Pancreas (tissue), 10 donors: ENCODE measurements around the gene HEMK1. TPM values are rescaled to one million over a fixed set of nuclear protein-coding genes. Genes with fewer than 3 reads are reported as not detected.

Experiments used
- ATAC-seq, 4 donors: fragments of 200-7000 bp; cut with Tn5 transposase; one replicate each; pipeline versions ENCODE4 v1.8.0 to v1.9.1; 2020; ENCODE audit warnings: mild to moderate bottlenecking in 4 of 4, moderate library complexity in 4 of 4
- DNase-seq, 6 donors: peaks; one replicate each; pipeline ENCODE4 v3.0.0-alpha.2; 2020
- FAIRE-seq: peaks from 2 replicates; lab custom pipeline; 2012; peaks lifted over from hg19 to GRCh38; lab: Jason Lieb, UNC
- H3K27ac ChIP-seq, 4 donors: fragments of 200-600 bp; sonication (generic); 1 replicate in 3 of 4; 2 replicates in 1 of 4; pipeline versions ENCODE4 v1.5.0 to v1.8.0; 2020
- H3K27me3 ChIP-seq, 4 donors: fragments of 200-600 bp; one replicate each; pipeline ENCODE4 v1.8.0; 2021
- H3K36me3 ChIP-seq, 3 donors: fragments of 200-600 bp; sonication (generic) in 1 of 3; one replicate each; pipeline versions ENCODE4 v1.5.0 to v1.8.0; 2020 to 2021
- H3K4me1 ChIP-seq, 3 donors: fragments of 200-600 bp; one replicate each; pipeline ENCODE4 v1.8.0; 2021
- H3K4me3 ChIP-seq, 4 donors: fragments of 200-600 bp; sonication (generic) in 2 of 4; one replicate each; pipeline versions ENCODE4 v1.5.0 to v1.8.0; 2020 to 2021
- H3K9me3 ChIP-seq, 4 donors: fragments of 200-600 bp; one replicate each; pipeline ENCODE4 v1.8.0; 2021
- CTCF ChIP-seq, 4 donors: fragments of 200-600 bp; sonication (generic) in 3 of 4; IDR thresholded peaks; one replicate each; pipeline versions ENCODE4 v1.5.0 to v1.8.0; 2021; ENCODE audit warnings: antibody characterized with exemption in 4 of 4
- WGBS, 2 donors: extraction: QIAGEN DNeasy Blood & Tissue Kit; methylation state at CpG; one replicate each; pipeline ENCODE4 v1.1.7; 2013; 5-methylcytosine and 5-hydroxymethylcytosine counted together
- intact Hi-C, 3 donors: fragments of 100-400 bp; cut with DNase I; formaldehyde crosslinking; loops; one replicate each; pipeline versions ENCODE4 v1.11.1 to v1.14.2; 2022
- polyA plus RNA-seq, 2 donors: library from polyadenylated mRNA; stranded (reverse); fragments of 200-250 nt; gene quantifications; one replicate each; pipeline ENCODE4 v1.2.3, GENCODE V29; 2013
- total RNA-seq, 6 donors: library from RNA; stranded (reverse); fragmentation: NEBNext Ultra II Directional in 4 of 6; extraction: Animal tissue kit (Norgen Biotek cat#: 25700) in 4 of 6; gene quantifications; one replicate each; pipeline versions ENCODE4 v1.2.1 to v1.2.4, GENCODE V29; 2021 to 2023
- donor health status: healthy with polysubstance abuse.
- donor health status: DM: no; HTN: no; CAD: no; lungs with moderate emphysema.
- donor health status: DM: no; HTN: no; CAD: no.
- donor health status: control.
- donor health status: control.
- donor health status: Bipolar disorder and iron deficiency.
- donor health status: DM: yes; HTN: yes; CAD: no.
- donor health status: DM: no; HTN: no; CAD: no.
- donor health status: DM: no; HTN: no; CAD: no.
- donor health status: DM: yes; HTN: yes; CAD: no.

HEMK1 gene
- total and polyA plus RNA-seq, 8 donors = 9.6 to 21.8 (median 12.5) TPM

GRCh38 chr3:50571486-50571885 lies 2.2 kb downstream of the HEMK1 start:
- no peak for DNase-seq
- 60 to 63% methylated on average over 4 of the region's 4 CpGs for WGBS, 2 donors
- no peak for FAIRE-seq
- H3K4me3 ChIP-seq = no peak overlapping the region
- H3K4me1 ChIP-seq = peaks cover 0 to 19% (median 17%) of the 10 kb centered on the region in 3 donors
- TF ChIP-seq CTCF (IDR thresholded peaks at IDR 0.05) = no peak
- H3K9me3 ChIP-seq = no peaks in the 10 kb centered on the region
- no peak overlapping the region for H3K27ac ChIP-seq
- no peaks in the 10 kb centered on the region for H3K36me3 ChIP-seq
- intact Hi-C loops = loop anchor here in 1 of 3 donors (2.0 kb wide), 1 partner anchor 41 kb away; no protein-coding TSS in a partner anchor
- no peaks in the 10 kb centered on the region for H3K27me3 ChIP-seq
- no peak for ATAC-seq

GRCh38 chr3:50572158-50572557 lies 2.8 kb downstream of the HEMK1 start:
- no peak overlapping the region for H3K27ac ChIP-seq
- no peak overlapping the region for H3K4me3 ChIP-seq
- intact Hi-C loops = loop anchor here in 1 of 3 donors (2.0 kb wide), 1 partner anchor 43 kb away; no protein-coding TSS in a partner anchor
- ATAC-seq (peak; percentile 23 to 53 (median 52)), DNase-seq (peak; percentile 60 to 90 (median 83)), FAIRE-seq (no peak)
- H3K27me3 ChIP-seq = no peaks in the 10 kb centered on the region
- no peaks in the 10 kb centered on the region for H3K36me3 ChIP-seq
- peaks cover 0 to 19% (median 17%) of the 10 kb centered on the region in 3 donors for H3K4me1 ChIP-seq
- WGBS, 2 donors = 6 to 10% methylated on average over 1 of the region's 1 CpG
- H3K9me3 ChIP-seq = no peaks in the 10 kb centered on the region
- peak; percentile 86 to 92 (median 89) for TF ChIP-seq CTCF (IDR thresholded peaks at IDR 0.05)

- no peak for DNase-seq
- TF ChIP-seq CTCF (IDR thresholded peaks at IDR 0.05) = no peak
- 81 to 95% methylated on average over 4 of the region's 4 CpGs for WGBS, 2 donors
- H3K36me3 ChIP-seq = no peaks in the 10 kb centered on the region
- no peak overlapping the region for H3K4me3 ChIP-seq
- no peak overlapping the region for H3K27ac ChIP-seq
- intact Hi-C loops = loop anchor here in 1 of 3 donors (2.0 kb wide), 1 partner anchor 42 kb away; no protein-coding TSS in a partner anchor
- H3K9me3 ChIP-seq = no peaks in the 10 kb centered on the region
- H3K4me1 ChIP-seq = peaks cover 0 to 19% (median 14%) of the 10 kb centered on the region in 3 donors
- no peaks in the 10 kb centered on the region for H3K27me3 ChIP-seq
- no peak for ATAC-seq
- FAIRE-seq = no peak
These were observed 3.6 kb downstream of the HEMK1 start for GRCh38 chr3:50572801-50573371.

- Histone ChIP-seq H3K4me1 (peaks cover 0 to 13% (median 6%) of the 10 kb centered on the region in 3 donors), H3K36me3 (no peaks in the 10 kb centered on the region), H3K4me3 (no peak overlapping the region), H3K9me3 (no peaks in the 10 kb centered on the region), H3K27ac (no peak overlapping the region), H3K27me3 (no peaks in the 10 kb centered on the region)
- peak in 1 of 6 donors; percentile 35 for DNase-seq
- 79 to 83% methylated on average over 8 of the region's 8 CpGs for WGBS, 2 donors
- no peak for TF ChIP-seq CTCF (IDR thresholded peaks at IDR 0.05)
- FAIRE-seq = no peak
- intact Hi-C loops = loop anchor here in 1 of 3 donors (2.0 kb wide), 1 partner anchor 41 kb away; no protein-coding TSS in a partner anchor
- no peak for ATAC-seq
These were observed 4.5 kb downstream of the HEMK1 start for GRCh38 chr3:50573566-50574443.
